ENCODE results near the gene EPM2AIP1. TPM values are rescaled to one million over a fixed set of nuclear protein-coding genes. Genes with fewer than 3 reads are reported as not detected.

EPM2AIP1 gene
- total RNA-seq, result 5.2 and 15.3 TPM in 2 replicates

GRCh38 chr3:36992806-36993325, at the start of gene EPM2AIP1:
EPM2AIP1 (minus strand) TSS chr3:36993131; CDS start chr3:36993077, 54 bp downstream.

GRCh38 chr3:36993326-36994283, 674 bp upstream of the EPM2AIP1 start, which contains the start of gene MLH1:
MLH1 (plus strand) TSS chr3:36993518; CDS start chr3:36993548, 30 bp downstream.

GRCh38 chr3:36944641-36945270, 48.2 kb downstream of the EPM2AIP1 start, which contains the start of gene TRANK1:
TRANK1 (minus strand) TSS chr3:36945054; CDS start chr3:36944809, 245 bp downstream.

Other genes starting within 250 kb of the EPM2AIP1 start
- gene DCLK3, start 228.6 kb downstream of the EPM2AIP1 start, total RNA-seq, result 0.39 TPM in 1 of 2 replicates, not detected in the other
- 5.5 and 6.1 TPM in 2 replicates for gene TRANK1, start 48.1 kb downstream of the EPM2AIP1 start, total RNA-seq
- 23.6 and 34.8 TPM in 2 replicates for gene MLH1, start 387 bp upstream of the EPM2AIP1 start, total RNA-seq
- 28.4 and 35.1 TPM in 2 replicates for gene LRRFIP2, start 181.5 kb upstream of the EPM2AIP1 start, total RNA-seq